ENCODE results near the gene CEACAM19.
"Not testable (repeated sequence)": the region's sequence is repeated elsewhere in the genome, so short reads cannot be mapped to it uniquely, and the experiment has no call there.

Gene CEACAM19

DNA sequence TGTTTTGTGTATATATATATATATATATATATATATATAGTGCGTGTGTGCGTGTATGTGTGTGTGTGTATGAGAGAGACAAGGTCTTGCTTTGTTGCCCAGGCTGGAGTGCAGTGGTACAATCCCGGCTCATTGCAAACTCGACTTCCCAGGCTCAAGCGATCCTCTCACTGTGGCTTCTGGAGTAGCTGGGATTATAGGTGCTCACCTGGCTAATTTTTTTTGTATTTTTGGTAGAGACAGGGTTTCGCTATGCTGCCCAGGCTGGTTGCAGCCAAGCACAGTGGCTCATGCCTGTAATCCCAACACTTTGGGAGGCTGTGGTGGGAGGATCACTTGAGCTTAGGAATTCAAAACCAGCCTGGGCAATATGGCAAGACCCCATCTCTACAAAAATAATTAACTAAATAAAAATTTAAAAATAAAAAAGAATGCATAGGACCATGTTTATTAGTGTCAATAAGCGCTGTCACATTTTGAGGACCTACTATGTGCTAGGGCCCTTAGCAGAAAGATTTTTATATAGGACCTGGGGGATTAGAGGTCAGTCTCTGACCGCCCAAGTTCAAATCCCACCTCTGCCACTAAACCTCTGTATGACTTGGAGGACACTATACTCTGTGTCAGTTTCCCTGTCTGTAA is 25.8 kb upstream of the CEACAM19 start:
- no peak for DNase-seq (ENCODE audit: low spot score)

DNA sequence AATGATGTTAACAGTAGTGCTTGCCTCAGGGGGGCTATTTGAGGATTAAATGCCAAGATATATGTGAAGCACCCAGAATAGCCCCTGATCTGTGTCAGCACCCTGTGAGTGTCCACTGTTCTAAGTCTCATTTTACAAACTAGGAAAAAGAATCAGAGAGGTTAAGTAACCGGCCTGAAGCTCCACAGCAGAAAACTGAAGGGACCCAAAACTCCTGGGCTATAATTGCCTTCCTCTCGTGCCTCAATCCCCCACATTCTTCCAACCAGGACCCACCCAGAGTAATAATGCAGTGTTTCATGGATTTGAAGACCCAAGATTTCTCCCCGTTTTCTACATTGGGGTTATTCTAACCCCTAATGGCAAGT is 25.2 kb upstream of the CEACAM19 start:
- no peak for DNase-seq (ENCODE audit: low spot score)

DNA sequence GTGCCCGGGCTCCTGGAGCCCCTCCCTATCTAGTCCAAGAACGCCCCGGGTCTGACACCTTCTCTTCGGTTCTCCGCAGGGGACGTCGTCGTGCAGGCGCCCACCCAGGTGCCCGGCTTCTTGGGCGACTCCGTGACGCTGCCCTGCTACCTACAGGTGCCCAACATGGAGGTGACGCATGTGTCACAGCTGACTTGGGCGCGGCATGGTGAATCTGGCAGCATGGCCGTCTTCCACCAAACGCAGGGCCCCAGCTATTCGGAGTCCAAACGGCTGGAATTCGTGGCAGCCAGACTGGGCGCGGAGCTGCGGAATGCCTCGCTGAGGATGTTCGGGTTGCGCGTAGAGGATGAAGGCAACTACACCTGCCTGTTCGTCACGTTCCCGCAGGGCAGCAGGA is 24.1 kb upstream of the CEACAM19 start:
- DNase-seq (ENCODE audit: low spot score), result peak; percentile 19

DNA sequence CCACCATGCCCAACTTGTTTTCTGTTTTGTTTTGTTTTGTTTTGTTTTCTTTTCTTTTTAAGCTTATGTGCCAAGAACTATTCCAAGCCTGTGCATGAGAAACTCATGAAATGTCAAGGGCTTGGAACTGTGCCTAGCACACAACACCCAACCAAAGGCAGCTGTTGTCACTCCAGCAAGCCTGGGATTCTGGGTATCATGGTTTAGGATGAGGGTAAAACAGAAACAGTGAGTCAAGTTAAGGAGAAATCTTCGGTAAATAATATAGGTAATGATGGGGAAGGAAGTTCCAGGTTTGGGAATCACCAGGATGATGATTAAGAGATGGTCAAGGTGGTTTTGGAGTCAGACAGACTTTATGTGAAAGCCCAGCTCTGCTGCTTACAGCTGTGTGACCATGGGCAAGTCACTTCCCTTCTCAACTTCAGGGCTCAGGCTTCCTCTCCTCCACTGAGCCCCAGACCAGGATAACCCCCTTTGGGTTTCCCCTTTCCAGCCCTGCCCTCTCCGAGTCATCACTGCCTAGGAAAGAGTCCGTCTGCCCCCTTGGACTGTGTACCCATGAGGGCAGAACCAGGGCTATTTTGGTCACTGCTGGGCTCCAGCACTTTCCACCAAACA is 22.5 kb upstream of the CEACAM19 start:
- no peak for DNase-seq (ENCODE audit: low spot score)

DNA sequence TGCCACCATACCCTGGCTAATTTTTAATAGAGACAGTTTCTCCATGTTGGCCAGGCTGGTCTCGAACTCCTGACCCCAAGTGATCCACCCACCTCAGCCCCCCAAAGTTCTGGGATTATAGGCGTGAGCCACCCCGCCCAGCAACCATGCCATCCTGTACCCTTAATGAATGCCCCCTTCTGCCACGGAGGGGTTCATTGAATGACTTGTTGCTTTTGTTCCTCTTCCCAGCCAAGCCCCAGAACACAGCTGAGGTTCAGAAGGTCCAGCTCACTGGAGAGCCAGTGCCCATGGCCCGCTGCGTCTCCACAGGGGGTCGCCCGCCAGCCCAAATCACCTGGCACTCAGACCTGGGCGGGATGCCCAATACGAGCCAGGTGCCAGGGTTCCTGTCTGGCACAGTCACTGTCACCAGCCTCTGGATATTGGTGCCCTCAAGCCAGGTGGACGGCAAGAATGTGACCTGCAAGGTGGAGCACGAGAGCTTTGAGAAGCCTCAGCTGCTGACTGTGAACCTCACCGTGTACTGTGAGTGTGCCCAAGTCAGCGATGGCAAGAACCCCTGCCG is 21.6 kb upstream of the CEACAM19 start:
- DNase-seq (ENCODE audit: low spot score), result no peak

DNA sequence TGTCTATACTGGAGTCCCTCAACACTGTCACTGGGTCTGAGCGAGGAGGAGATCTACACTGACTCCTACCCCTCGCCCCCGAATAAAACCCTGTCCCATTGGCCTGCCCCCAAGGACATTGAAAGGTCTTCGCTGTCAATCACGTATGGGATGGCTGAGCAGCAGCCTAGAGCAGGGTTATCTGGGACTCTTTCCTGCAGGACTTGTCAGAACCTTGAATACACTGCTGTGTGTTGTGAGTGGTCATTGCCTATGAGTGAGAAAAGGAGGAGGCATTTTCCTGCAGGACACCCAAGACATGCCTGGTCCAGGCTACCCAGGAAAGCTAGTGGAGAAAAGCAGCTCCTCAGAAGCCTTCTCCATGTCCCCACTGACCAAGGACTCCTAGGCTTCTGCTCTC is 17.9 kb upstream of the CEACAM19 start:
- DNase-seq (ENCODE audit: low spot score), result no peak

DNA sequence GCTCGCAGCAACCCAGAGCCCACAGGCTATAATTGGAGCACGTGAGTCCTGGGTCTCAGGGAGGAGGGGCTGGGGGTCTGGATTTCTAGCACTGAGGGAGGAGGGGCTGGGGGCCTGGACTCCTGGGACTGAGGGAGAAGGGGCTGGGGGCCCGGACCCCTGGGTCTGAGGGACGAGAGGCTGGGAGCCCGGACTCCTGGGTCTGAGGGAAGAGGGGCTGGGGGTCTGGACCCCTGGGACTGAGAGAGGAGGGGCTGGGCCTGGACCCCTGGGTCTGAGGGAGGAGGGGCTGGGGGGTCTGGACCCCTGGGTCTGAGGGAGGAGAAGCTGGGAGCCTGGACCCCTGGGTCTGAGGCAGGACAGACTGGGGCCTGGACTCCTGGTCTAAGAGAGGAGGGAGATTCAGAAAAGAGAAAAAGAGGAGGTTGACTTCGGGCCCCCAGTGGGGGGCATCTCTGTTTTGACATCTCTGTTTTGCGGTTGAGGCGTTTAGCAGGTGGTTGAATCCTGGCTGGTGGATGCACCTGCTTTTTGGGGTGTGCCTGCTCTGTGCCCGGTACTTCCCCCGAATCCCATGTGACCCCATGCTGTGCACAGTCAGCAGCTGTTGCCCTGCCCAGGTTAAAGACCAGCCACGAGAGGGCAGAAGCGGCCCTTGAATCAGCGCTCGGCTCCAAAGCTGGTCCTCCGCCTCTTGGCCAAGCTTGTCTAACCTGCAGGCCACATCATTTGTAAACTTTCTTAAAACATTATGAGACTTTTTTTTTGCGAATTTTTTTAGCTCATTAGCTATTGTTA is 17.1 kb upstream of the CEACAM19 start:
- no peak for DNase-seq (ENCODE audit: low spot score)

DNA sequence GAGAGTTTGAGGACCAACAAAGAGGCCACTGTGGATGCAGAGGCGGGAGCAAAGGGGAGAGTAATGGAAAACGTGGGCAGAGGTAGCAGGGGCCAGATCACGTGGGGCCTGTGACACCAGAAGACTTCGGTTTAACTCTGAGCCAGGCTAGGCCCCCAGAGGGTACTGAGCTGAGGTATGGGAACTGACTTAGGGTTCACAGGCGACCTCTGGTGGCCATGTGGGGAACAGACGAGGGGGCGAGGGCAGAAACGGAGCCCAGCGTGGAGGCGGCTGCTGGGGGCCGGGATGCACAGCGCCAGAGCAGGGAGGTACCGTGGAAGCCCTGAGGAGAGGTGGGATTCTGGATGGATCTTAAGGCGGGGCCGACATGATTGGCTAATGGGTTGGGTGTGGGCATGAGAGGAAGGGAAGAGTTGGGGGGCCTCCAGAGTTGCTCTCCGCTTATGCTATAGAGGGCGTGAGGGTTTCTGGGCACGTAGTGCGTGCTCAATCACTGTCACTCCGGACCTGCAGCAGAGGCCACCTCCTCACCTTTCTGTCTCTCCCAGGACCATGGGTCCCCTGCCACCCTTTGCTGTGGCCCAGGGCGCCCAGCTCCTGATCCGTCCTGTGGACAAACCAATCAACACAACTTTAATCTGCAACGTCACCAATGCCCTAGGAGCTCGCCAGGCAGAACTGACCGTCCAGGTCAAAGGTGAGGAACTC is 13.9 kb upstream of the CEACAM19 start:
- peak; percentile 87 for DNase-seq (ENCODE audit: low spot score)

DNA sequence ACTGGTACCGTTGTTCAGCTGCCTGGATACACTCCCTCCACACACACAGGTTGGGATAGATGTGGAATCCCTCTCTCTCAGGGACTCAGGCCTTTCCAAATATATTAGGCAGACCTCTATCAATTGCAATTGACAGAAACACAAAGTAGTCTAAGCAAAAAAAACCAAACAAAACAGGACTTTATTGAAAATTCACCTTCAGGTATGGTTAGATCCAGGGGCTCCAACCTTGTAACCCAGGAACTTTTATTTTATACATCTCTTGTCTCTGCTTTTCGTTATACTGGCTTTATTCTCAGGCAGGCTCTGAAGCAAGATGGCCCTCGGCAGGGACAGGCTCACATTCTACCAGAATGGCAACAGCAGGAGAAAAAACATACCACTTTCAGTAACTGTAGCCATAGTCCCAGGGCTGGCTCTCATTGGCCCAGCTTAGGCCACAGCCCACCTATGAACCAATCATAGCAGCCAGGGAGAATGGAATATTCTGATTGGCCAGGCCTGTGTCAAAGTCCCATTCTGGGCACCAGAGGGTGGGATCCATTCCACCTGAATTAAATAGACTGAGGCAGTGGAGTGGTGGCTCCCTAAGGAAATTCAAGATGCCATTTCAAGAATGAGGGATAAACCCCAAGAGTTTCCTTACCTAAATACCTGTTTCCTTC is 13.1 kb upstream of the CEACAM19 start:
- no peak for DNase-seq (ENCODE audit: low spot score)

DNA sequence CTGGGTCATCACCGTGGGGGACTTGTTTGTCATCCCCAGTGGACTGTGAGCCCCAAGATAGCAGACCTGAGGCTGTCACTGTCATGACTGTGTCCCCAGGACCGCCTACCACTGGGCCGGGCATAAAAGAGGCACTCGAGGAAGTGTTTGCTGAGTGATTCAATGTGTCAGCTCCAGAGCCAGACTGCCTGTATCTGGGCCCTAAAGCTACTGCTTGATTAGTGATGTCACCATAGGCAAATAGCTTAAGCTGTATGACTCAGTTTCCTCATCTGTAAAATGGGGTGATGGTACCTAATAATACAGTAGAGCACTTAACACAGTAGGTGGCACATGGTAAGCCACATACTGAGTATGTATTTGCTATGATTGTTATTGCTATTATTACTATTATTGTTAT is 11.2 kb upstream of the CEACAM19 start:
- no peak for DNase-seq (ENCODE audit: low spot score)

DNA sequence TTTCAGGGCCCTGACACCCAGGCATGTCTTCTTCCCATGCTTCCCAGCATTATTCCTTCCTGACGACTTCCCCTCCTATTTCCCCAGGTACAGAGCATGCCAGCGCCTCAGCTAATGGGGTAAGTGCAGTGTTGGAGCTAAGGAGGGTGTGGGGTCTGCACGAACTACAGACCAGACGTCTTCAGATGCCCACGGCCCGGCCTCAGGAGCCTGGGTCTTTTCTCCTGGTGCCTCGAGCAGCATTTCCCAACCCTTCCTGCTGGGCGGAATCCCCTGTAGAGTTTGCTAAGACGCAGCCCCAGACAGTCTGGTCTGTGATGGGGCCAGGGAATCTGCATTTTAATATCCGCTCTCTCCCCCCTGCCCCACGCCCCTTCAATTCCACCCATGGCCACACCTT is 10.1 kb upstream of the CEACAM19 start:
- DNase-seq (ENCODE audit: low spot score), result no peak

DNA sequence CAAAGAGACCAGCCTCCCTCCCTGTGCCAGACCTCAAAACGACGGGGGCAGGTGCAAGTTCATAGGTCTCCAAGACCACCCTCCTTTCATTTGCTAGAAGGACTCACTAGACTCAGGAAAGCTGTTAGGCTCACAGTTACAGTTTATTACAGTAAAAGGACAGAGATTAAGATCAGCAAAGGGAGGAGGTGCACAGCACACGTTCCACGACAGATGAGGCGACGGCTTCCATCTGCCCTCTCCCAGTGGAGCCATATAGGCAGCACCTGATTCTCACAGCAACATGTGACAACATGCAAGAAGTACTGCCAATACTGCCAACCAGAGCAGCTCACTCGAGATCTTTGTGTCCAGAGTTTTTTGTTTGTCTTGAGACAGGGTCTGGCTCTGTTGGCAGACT is 9.4 kb upstream of the CEACAM19 start:
- no peak for DNase-seq (ENCODE audit: low spot score)

DNA sequence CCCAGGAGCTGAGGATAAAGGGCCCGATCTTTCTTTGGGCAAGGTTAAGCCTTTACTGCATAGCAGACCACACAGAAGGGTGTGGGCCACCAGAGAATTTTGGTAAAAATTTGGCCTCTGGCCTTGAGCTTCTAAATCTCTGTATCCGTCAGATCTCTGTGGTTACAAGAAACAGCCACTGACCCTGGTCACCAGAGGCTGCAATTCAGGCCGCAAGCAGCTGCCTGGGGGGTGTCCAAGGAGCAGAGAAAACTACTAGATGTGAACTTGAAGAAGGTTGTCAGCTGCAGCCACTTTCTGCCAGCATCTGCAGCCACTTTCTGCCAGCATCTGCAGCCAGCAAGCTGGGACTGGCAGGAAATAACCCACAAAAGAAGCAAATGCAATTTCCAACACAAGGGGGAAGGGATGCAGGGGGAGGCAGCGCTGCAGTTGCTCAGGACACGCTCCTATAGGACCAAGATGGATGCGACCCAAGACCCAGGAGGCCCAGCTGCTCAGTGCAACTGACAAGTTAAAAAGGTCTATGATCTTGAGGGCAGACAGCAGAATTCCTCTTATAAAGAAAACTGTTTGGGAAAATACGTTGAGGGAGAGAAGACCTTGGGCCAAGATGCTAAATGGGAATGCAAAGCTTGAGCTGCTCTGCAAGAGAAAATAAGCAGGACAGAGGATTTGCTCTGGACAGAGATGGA is 8.4 kb upstream of the CEACAM19 start:
- no peak for DNase-seq (ENCODE audit: low spot score)

DNA sequence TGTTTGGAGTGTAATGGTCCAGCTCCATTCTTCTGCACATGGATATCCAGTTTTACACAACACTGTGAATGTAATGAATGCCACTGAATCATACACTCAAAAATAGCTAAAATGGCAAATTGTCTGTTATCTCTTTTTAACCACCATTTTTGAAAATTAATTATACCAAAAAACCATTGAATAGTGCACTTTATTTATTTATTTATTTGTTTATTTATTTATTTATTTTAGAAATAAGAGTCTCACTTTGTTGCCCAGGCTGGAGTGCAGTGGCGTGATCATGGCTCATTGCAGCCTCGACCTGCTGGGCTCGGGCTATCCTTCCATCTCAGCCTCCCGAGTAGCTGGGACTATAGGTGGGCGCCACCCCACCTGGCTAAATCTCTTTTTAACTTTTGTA is 7.3 kb upstream of the CEACAM19 start:
- no peak for DNase-seq (ENCODE audit: low spot score)

DNA sequence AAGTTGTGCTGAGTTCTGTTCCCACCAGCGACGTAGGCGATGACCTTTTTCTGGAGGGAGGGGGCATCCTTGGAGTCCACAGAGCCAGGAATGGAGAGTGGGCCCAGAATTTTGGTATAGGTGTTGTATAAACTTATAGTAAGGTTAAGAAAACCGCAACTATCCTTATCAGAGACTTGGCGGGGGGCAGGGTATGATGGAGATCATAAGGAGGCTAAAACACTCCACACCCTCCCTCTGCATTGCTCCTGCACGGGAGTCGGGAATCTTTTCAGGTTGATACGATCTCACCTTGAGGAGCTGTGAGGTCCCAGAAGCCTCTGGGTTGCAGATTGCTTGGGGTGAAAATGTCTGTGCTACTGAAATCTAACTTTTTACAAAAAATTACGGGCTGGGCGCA is 6.3 kb upstream of the CEACAM19 start:
- DNase-seq (ENCODE audit: low spot score), result no peak

DNA sequence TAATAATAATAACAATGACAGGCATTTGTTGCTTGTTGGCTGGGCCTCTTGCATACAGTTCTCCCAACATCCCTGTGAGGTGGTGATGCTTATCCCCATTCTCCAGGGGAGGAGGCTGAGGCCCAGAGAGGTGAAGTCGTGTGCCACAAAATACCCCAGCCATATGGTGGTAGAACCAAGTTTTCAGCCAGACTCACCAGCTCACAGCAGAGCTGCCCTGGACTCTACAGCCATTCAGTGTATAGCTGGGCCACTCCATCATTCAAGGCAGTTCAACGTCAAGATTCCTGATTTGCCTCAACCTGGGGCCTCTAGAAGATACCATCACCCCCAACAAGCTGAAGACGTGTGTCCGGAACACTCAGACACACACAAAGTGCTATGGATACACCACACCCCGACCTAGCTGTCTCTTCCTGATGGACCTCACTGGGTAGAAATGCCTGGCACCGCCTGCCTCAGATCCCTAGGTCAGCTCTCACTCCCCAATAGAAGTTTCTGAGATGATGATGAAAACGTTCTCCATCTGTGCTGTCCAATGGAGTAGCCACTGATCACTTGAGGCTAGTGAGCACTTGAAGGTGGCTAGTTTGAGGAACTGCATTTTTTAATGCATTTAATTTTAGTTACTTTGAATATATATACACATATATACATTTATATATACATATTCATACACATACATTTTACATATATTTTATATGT is 4.3 kb upstream of the CEACAM19 start:
- DNase-seq (ENCODE audit: low spot score), result no peak

DNA sequence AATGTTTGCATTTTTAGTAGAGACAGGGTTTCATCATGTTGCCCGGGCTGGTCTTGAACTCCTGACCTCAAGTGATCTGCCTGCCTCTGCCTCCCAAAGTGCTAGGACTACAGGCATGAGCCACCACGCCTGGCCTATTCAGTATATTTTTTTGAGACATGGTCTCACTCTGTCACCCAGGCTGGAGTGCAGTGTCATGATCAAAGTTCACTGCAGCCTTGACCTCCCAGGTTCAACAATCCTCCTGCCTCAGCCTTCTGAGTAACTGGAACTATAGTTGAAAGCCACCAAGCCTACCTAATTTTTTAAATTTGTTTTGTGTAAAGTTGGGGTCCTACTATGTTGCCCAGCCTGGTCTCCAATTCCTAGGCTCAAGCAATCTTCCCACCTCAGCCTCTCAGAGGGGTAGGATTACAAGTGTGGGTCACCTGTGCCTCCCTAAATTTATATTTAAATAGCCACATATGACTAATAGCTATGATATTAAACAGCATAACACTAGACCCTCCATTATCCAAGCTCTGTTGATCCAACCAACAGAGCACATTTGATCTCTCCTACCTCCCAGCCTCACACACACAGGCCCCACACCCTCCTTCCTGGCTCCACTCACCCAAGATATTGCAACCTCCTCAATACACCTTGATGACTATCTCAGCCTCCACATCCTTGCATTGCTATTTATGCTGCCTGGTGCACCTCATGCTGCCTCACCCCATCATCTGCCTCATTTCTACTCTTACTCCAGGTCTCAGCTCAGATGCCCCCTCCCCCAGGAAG is 2.1 kb upstream of the CEACAM19 start:
- no peak for DNase-seq (ENCODE audit: low spot score)

DNA sequence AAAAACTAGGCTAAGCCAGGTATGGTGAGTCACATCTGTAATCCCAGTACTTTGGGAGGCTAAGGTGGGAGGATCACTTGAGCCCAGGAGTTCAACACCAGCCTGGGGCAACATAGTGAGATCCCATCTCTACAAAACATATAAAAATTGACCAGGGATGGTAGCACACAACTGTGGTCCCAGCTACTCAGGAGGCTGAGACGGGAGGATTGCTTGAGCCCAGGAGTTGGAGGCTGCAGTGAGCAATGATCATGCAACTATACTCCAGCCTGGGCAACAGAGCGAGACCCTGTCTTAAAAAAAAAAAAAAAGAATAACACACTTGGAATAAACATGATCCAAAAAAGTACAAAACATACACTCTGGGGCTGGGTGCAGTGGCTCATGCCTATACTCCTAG is 1.3 kb upstream of the CEACAM19 start:
- DNase-seq (ENCODE audit: low spot score), result not testable (repeated sequence)

DNA sequence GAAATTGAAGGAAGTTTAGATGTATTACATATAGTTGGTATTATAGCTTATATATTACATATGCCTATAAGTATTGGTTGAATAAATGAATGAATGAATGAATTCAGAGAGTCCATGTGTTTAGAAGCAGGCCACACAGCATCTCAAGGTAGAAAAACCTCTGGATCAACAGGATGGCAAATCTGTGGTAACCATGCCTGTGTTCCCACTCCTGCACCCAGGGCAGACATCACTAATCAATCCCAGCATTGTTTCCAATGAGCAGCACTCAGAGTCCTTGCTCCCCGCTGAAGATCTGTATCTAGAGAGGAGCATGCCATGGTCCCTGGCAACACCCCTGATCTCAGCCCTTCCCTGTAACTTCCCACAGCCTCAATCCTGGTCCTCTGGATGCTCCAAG is 944 bp downstream of the CEACAM19 start:
- no peak for DNase-seq (ENCODE audit: low spot score)

DNA sequence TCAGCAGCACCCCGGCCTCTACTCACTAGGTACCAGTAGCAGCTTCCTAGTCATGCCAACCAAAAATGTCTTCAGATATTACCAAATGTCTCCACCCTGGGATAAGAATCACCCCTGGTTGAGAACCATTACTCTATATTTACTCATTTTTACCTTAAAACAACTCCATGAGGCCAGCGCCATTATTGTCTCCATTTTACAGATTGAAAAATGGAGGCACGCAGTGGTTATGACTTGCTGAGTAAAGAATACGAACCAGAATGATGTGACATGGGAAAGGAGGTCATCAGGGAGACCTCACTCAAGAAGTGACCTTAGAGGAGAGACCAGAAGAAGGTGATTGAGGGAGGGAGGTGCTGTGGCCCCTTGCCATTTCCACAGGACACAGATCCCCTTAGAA is 2.2 kb downstream of the CEACAM19 start:
- DNase-seq (ENCODE audit: low spot score), result no peak
